ENCODE results near the gene AQP9. TPM values are rescaled to one million over a fixed set of nuclear protein-coding genes. Genes with fewer than 3 reads are reported as not detected.
"Not testable (repeated sequence)": the region's sequence is repeated elsewhere in the genome, so short reads cannot be mapped to it uniquely, and the experiment has no call there.

Gene AQP9
- total RNA-seq, 1 experiment from 2014 or later = not detected

- not testable (repeated sequence) for H3K4me2 ChIP-seq (ENCODE audit: low read depth, low read length, poor library complexity, severe bottlenecking); H3K27me3 ChIP-seq (ENCODE audit: low read length); H2AFZ ChIP-seq (ENCODE audit: low read length); H3K9me2 ChIP-seq (replicated peaks; ENCODE audit: insufficient read depth, low read length); H3K27ac ChIP-seq (ENCODE audit: low read length); H4K20me1 ChIP-seq (ENCODE audit: insufficient read depth, low read depth, low read length); H3K4me3 ChIP-seq (ENCODE audit: low read length); H3K79me2 ChIP-seq (ENCODE audit: low read length); H3K9ac ChIP-seq (ENCODE audit: low read length); H3K4me1 ChIP-seq (ENCODE audit: low read length); H3K9me3 ChIP-seq (ENCODE audit: low read length); H3K36me3 ChIP-seq (ENCODE audit: insufficient read depth, low read length); DNase-seq
Measured at GRCh38 chr15:58193636-58194035, 55.5 kb downstream of the AQP9 start.

GRCh38 chr15:58200739-58201138 is 62.6 kb downstream of the AQP9 start:
- Histone ChIP-seq H2AFZ (ENCODE audit: low read length) (no peak overlapping the region), H3K79me2 (ENCODE audit: low read length) (no peaks in the 10 kb centered on the region), H4K20me1 (ENCODE audit: insufficient read depth, low read depth, low read length) (no peaks in the 10 kb centered on the region), H3K27me3 (ENCODE audit: low read length) (no peaks in the 10 kb centered on the region), H3K36me3 (ENCODE audit: insufficient read depth, low read length) (no peaks in the 10 kb centered on the region), H3K4me1 (ENCODE audit: low read length) (no peaks in the 10 kb centered on the region), H3K9me3 (ENCODE audit: low read length) (no peaks in the 10 kb centered on the region), H3K9me2 (replicated peaks; ENCODE audit: insufficient read depth, low read length) (no peaks in the 10 kb centered on the region), H3K4me3 (ENCODE audit: low read length) (no peak overlapping the region), H3K9ac (ENCODE audit: low read length) (no peak overlapping the region), H3K4me2 (ENCODE audit: low read depth, low read length, poor library complexity, severe bottlenecking) (no peak overlapping the region), H3K27ac (ENCODE audit: low read length) (no peak overlapping the region)
- no peak for DNase-seq

DNA sequence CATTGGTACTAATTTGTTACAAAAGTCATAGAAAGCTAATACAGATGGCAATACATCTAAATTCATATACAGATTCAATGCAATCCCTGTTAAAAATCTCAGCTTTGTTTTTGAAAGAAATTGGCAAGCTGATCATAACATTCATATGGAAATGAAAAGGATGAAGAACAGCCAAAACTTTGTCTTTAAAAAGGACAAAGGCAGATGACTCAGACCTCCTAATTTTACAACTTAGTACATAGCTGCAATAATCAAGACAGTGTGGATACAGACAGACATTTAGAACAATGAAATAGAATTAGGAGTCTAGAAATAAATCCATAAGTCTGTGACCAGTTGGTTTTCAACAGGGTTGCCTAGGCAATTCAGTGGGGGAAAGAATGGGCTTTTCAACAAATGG is 63.3 kb downstream of the AQP9 start:
- Histone ChIP-seq H2AFZ (ENCODE audit: low read length) (no peak overlapping the region), H3K27me3 (ENCODE audit: low read length) (no peaks in the 10 kb centered on the region), H3K79me2 (ENCODE audit: low read length) (no peaks in the 10 kb centered on the region), H4K20me1 (ENCODE audit: insufficient read depth, low read depth, low read length) (no peaks in the 10 kb centered on the region), H3K4me1 (ENCODE audit: low read length) (no peaks in the 10 kb centered on the region), H3K4me2 (ENCODE audit: low read depth, low read length, poor library complexity, severe bottlenecking) (no peak overlapping the region), H3K9me3 (ENCODE audit: low read length) (no peaks in the 10 kb centered on the region), H3K9ac (ENCODE audit: low read length) (no peak overlapping the region), H3K36me3 (ENCODE audit: insufficient read depth, low read length) (no peaks in the 10 kb centered on the region), H3K4me3 (ENCODE audit: low read length) (no peak overlapping the region), H3K9me2 (replicated peaks; ENCODE audit: insufficient read depth, low read length) (no peaks in the 10 kb centered on the region), H3K27ac (ENCODE audit: low read length) (no peak overlapping the region)
- no peak for DNase-seq

- Histone ChIP-seq H3K4me3 (ENCODE audit: low read length) (no peak overlapping the region), H3K9me3 (ENCODE audit: low read length) (no peaks in the 10 kb centered on the region), H3K27me3 (ENCODE audit: low read length) (no peaks in the 10 kb centered on the region), H4K20me1 (ENCODE audit: insufficient read depth, low read depth, low read length) (no peaks in the 10 kb centered on the region), H3K79me2 (ENCODE audit: low read length) (no peaks in the 10 kb centered on the region), H3K27ac (ENCODE audit: low read length) (no peak overlapping the region), H3K9me2 (replicated peaks; ENCODE audit: insufficient read depth, low read length) (no peaks in the 10 kb centered on the region), H3K4me2 (ENCODE audit: low read depth, low read length, poor library complexity, severe bottlenecking) (no peak overlapping the region), H3K9ac (ENCODE audit: low read length) (no peak overlapping the region), H3K36me3 (ENCODE audit: insufficient read depth, low read length) (no peaks in the 10 kb centered on the region), H3K4me1 (ENCODE audit: low read length) (no peaks in the 10 kb centered on the region), H2AFZ (ENCODE audit: low read length) (no peak overlapping the region)
- no peak for DNase-seq
Measured at GRCh38 chr15:58203537-58203936, 65.4 kb downstream of the AQP9 start.

DNA sequence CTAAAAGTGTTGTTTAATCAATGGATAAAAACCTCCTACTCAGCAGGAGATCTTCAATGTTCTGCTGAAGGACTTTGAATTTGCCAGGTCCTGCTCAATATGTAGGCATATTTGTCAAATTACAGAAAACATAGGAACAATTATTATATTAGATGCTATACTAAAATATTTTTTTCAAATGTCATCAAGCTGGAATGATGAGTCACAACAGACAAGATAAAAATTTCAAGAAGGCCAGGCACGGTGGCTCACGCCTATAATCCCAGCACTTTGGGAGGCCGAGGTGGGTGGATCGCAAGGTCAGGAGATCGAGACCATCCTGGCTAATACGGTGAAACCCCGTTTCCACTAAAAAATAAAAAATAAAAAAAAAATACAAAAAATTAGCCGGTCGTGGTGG is 68.0 kb downstream of the AQP9 start:
- Histone ChIP-seq H3K36me3 (ENCODE audit: insufficient read depth, low read length) (no peaks in the 10 kb centered on the region), H3K27ac (ENCODE audit: low read length) (no peak overlapping the region), H3K9me2 (replicated peaks; ENCODE audit: insufficient read depth, low read length) (no peaks in the 10 kb centered on the region), H3K4me1 (ENCODE audit: low read length) (no peaks in the 10 kb centered on the region), H2AFZ (ENCODE audit: low read length) (no peak overlapping the region), H3K79me2 (ENCODE audit: low read length) (no peaks in the 10 kb centered on the region), H4K20me1 (ENCODE audit: insufficient read depth, low read depth, low read length) (no peaks in the 10 kb centered on the region), H3K9me3 (ENCODE audit: low read length) (no peaks in the 10 kb centered on the region), H3K27me3 (ENCODE audit: low read length) (no peaks in the 10 kb centered on the region), H3K4me3 (ENCODE audit: low read length) (no peak overlapping the region), H3K4me2 (ENCODE audit: low read depth, low read length, poor library complexity, severe bottlenecking) (no peak overlapping the region), H3K9ac (ENCODE audit: low read length) (no peak overlapping the region)
- DNase-seq = no peak

- not testable (repeated sequence) for H3K27me3 ChIP-seq (ENCODE audit: low read length); H3K4me1 ChIP-seq (ENCODE audit: low read length); H3K9me3 ChIP-seq (ENCODE audit: low read length); H2AFZ ChIP-seq (ENCODE audit: low read length); H4K20me1 ChIP-seq (ENCODE audit: insufficient read depth, low read depth, low read length); H3K9ac ChIP-seq (ENCODE audit: low read length); H3K27ac ChIP-seq (ENCODE audit: low read length); H3K4me3 ChIP-seq (ENCODE audit: low read length); H3K36me3 ChIP-seq (ENCODE audit: insufficient read depth, low read length); H3K79me2 ChIP-seq (ENCODE audit: low read length); H3K9me2 ChIP-seq (replicated peaks; ENCODE audit: insufficient read depth, low read length); DNase-seq; H3K4me2 ChIP-seq (ENCODE audit: low read depth, low read length, poor library complexity, severe bottlenecking)
Measured at GRCh38 chr15:58208217-58208616, 70.0 kb downstream of the AQP9 start.

GRCh38 chr15:58209007-58209481 is 70.9 kb downstream of the AQP9 start:
- not testable (repeated sequence) for DNase-seq; H3K79me2 ChIP-seq (ENCODE audit: low read length); H2AFZ ChIP-seq (ENCODE audit: low read length); H3K27ac ChIP-seq (ENCODE audit: low read length); H3K9ac ChIP-seq (ENCODE audit: low read length); H3K4me1 ChIP-seq (ENCODE audit: low read length); H3K9me3 ChIP-seq (ENCODE audit: low read length); H3K36me3 ChIP-seq (ENCODE audit: insufficient read depth, low read length); H3K4me3 ChIP-seq (ENCODE audit: low read length); H3K4me2 ChIP-seq (ENCODE audit: low read depth, low read length, poor library complexity, severe bottlenecking); H3K9me2 ChIP-seq (replicated peaks; ENCODE audit: insufficient read depth, low read length); H4K20me1 ChIP-seq (ENCODE audit: insufficient read depth, low read depth, low read length); H3K27me3 ChIP-seq (ENCODE audit: low read length)

- not testable (repeated sequence) for H3K9me2 ChIP-seq (replicated peaks; ENCODE audit: insufficient read depth, low read length); H3K4me2 ChIP-seq (ENCODE audit: low read depth, low read length, poor library complexity, severe bottlenecking); H4K20me1 ChIP-seq (ENCODE audit: insufficient read depth, low read depth, low read length); DNase-seq; H2AFZ ChIP-seq (ENCODE audit: low read length); H3K9me3 ChIP-seq (ENCODE audit: low read length); H3K4me1 ChIP-seq (ENCODE audit: low read length); H3K79me2 ChIP-seq (ENCODE audit: low read length); H3K9ac ChIP-seq (ENCODE audit: low read length); H3K36me3 ChIP-seq (ENCODE audit: insufficient read depth, low read length); H3K4me3 ChIP-seq (ENCODE audit: low read length); H3K27ac ChIP-seq (ENCODE audit: low read length); H3K27me3 ChIP-seq (ENCODE audit: low read length)
Measured at GRCh38 chr15:58210031-58210430, 71.8 kb downstream of the AQP9 start.

DNA sequence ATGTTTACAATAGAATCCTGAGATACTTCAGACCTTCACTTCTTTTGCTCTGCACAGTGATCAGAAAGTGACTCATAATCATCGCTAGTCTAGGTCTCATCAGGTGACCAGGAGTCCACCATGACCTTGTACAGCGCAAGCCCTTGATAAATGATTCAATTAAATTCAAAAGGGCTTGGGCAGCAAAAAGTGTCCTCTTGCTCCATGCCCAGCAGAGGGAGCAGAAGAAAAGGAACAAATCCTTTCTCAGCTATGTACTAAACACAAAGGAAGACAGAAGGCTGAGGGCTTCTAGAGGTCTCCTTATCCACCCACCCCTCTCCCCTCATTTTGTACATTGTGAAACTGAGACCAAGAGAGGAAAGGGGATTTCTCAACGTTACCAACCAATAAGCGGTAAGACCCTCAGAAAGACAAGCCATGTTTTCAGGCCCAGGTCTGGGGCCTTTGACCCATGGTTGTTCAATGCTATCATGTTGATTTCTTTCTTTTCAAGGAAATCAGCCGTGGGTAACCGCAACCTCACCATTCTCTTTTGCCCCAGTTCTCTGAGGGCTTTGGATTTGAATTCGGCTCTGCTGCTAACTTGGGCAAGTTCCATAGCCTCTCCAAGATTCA is 74.8 kb downstream of the AQP9 start:
- Histone ChIP-seq H2AFZ (ENCODE audit: low read length) (no peak overlapping the region), H3K9me3 (ENCODE audit: low read length) (no peaks in the 10 kb centered on the region), H4K20me1 (ENCODE audit: insufficient read depth, low read depth, low read length) (no peaks in the 10 kb centered on the region), H3K36me3 (ENCODE audit: insufficient read depth, low read length) (no peaks in the 10 kb centered on the region), H3K9ac (ENCODE audit: low read length) (no peak overlapping the region), H3K4me2 (ENCODE audit: low read depth, low read length, poor library complexity, severe bottlenecking) (no peak overlapping the region), H3K27ac (ENCODE audit: low read length) (no peak overlapping the region), H3K79me2 (ENCODE audit: low read length) (no peaks in the 10 kb centered on the region), H3K27me3 (ENCODE audit: low read length) (no peaks in the 10 kb centered on the region), H3K9me2 (replicated peaks; ENCODE audit: insufficient read depth, low read length) (no peaks in the 10 kb centered on the region), H3K4me3 (ENCODE audit: low read length) (no peak overlapping the region), H3K4me1 (ENCODE audit: low read length) (no peaks in the 10 kb centered on the region)
- DNase-seq = peak; percentile 48
